GM12873 (cell line): ENCODE data around the gene SMTNL2.

Source experiments
- TF ChIP-seq, protein P1 (sequence below): IDR thresholded peaks from 2 replicates; pipeline ENCODE4 v1.5.1; 2012; ENCODE audit warnings: low read depth, mild to moderate bottlenecking, moderate library complexity, low read length, control low read depth; ENCODE audit not compliant: insufficient read depth; ENCODE audit errors: missing control alignments

The SMTNL2 gene

DNA sequence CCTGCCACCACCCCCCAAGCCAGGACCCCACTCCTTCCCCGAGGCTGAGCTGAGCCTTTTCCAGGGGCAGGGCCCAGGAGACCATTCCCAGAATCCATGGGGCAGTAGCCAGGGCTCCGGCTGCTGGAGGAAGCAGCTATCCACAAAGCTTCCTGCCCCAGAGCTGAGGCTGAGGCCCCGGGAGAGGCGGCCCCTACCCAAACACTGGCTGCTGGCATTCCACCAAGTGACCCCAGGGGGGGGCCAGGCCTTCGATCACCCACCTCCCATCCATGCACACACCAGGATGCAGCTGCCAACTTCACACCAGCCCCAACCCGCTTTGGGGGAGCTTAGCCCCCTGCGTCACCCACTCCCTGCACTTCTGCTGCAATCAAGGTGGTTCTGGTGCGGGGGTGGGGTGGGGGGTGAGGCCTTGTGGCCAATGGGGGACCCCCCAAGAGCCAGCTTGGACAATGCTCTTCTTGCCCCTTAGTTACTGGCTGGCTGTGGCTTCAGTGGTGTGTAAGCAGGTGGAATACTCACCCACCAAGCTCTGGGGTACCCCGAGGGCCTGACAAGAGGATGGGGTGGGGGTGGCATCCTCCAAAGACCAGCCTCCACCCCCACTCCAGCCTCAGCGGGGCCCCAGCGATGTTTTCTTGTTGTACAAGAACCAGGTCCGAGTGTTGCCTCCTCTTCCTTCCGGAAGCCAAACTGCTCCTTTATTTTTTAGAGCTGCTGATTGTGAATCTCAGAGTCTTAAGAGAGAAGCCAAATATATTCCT, 45.9 kb upstream of the SMTNL2 start:
- TF ChIP-seq, protein P1, sequence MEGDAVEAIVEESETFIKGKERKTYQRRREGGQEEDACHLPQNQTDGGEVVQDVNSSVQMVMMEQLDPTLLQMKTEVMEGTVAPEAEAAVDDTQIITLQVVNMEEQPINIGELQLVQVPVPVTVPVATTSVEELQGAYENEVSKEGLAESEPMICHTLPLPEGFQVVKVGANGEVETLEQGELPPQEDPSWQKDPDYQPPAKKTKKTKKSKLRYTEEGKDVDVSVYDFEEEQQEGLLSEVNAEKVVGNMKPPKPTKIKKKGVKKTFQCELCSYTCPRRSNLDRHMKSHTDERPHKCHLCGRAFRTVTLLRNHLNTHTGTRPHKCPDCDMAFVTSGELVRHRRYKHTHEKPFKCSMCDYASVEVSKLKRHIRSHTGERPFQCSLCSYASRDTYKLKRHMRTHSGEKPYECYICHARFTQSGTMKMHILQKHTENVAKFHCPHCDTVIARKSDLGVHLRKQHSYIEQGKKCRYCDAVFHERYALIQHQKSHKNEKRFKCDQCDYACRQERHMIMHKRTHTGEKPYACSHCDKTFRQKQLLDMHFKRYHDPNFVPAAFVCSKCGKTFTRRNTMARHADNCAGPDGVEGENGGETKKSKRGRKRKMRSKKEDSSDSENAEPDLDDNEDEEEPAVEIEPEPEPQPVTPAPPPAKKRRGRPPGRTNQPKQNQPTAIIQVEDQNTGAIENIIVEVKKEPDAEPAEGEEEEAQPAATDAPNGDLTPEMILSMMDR, result no peak

GRCh38 chr17:4539025-4539424, 45.3 kb upstream of the SMTNL2 start:
- TF ChIP-seq, protein P1, result no peak

- TF ChIP-seq, protein P1, result no peak
These were observed 44.6 kb upstream of the SMTNL2 start for GRCh38 chr17:4539576-4540223.

DNA sequence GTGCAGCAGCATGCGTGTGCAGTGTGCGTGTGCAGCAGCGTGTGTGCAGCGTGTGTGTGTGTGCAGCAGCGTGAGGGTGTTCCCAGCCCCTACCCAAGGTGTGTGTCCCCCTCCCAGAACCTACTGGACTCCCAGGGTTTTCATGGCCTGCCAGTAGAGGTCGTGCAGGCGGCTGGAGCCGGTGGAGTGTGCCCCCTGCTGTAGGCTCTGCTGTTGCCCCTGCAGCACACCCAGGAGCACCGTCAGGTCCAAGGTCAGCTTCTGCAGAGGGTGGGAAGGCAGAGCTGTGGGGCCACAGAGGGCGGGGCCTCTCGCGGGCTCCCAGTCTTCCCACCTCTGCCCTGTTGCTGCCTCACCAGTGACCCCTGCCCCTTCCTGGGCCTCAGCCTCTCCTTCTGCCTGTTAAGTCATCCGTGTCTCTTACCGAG, 44.1 kb upstream of the SMTNL2 start:
- TF ChIP-seq, protein P1, result peak; percentile 26

DNA sequence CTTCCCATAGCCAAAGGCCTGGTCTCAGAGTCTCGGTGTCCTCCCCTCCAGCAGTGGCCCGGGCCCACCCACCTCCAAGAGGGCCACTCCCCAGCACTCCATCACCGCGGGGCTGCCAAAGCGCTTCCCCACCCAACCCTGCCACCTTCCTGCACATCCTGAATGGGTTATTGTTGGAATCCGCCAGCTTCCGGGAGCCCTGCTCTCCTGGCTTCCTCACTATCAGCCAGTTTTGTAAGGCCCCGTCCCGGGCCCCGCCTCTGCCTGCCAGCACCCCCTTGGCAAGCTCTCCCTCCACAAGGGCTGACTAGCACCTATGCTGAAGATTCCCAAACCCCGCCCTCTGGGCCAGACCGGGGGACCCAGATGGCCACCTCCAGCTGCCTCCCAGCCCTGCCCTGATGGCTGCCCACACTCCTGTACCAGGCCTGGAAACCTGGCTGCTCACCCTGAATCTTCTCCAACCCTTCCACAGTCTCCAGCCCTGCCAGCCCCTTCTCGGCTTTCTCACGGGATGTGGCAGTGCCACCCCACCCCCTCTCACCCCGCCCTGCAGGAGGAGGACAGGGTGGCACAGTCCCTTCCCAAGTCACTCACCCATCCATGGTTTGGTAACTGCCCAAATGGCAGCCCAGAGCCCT, 43.5 kb upstream of the SMTNL2 start:
- TF ChIP-seq, protein P1, result no peak

DNA sequence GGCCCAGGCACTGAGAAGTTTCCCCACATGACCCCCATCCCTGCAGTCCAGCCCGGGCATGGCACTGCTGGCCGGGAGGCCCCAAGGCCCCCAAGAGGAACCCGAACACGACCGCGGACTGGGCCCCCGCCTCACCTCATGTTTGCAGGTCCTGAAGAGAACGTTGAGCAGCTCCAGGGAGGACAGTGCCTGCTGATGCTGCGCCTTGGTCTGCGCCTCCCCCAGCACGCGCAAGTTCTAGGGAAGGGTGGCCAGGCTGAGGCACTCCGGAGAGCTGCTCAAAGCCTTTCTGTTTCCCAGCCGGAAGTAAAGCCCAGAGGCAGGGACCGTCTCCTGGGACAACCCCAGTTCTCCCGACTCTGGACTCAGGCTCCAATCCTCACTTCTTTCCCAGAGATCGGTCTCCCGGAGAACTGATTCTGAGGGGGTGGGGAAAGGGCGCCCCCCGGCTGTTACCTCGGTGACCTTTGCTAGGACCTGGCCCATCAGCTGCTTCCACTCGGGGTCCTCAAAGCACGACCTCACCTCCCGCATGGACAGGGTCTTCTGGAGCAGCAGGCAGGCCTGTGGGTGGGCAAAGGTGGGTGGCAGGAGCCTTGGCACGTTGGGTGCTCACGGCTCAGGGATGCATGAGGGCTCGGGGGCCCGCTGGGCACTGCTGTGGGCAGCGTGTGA, 42.9 kb upstream of the SMTNL2 start:
- TF ChIP-seq, protein P1, result peak; percentile 15
